ENCODE results near the gene EPB41L3.

GRCh38 chr18:5532066-5532465 is 11.7 kb downstream of the EPB41L3 start:
- TF ChIP-seq CTCF (IDR thresholded peaks at IDR 0.05) (no peak), ZNF671 (CRISPR knock-in tag; IDR thresholded peaks at IDR 0.05) (no peak), ATF1 (CRISPR knock-in tag; IDR thresholded peaks at IDR 0.05) (no peak), E2F4 (CRISPR knock-in tag; IDR thresholded peaks at IDR 0.05; ENCODE audit: borderline replicate concordance, low read depth) (no peak), ETV6 (CRISPR knock-in tag; IDR thresholded peaks at IDR 0.05) (no peak), E2F1 (CRISPR knock-in tag; IDR thresholded peaks at IDR 0.05) (no peak), ZNF121 (CRISPR knock-in tag; IDR thresholded peaks at IDR 0.05) (no peak), ATF3 (CRISPR knock-in tag; conservative IDR thresholded peaks at IDR 0.05) (no peak), ERG (CRISPR knock-in tag; IDR thresholded peaks at IDR 0.05) (no peak), ZNF281 (CRISPR knock-in tag; IDR thresholded peaks at IDR 0.05) (no peak), AFF4 (CRISPR knock-in tag; IDR thresholded peaks at IDR 0.05; ENCODE audit: borderline replicate concordance) (no peak), TEAD4 (CRISPR knock-in tag; IDR thresholded peaks at IDR 0.05) (no peak), ELF4 (CRISPR knock-in tag; IDR thresholded peaks at IDR 0.05; ENCODE audit: low read depth) (no peak)
